Activated T-cell treated with anti-CD3 and anti-CD28 coated beads, Interleukin-2, amount 50 U/mL, for 48 hours (primary cell): ENCODE results near the gene TFRC.
"Not testable (repeated sequence)": the region's sequence is repeated elsewhere in the genome, so short reads cannot be mapped to it uniquely, and the experiment has no call there.

Experiments
- DNase-seq, 2 experiments: peaks; one replicate each; pipeline ENCODE4 v3.0.0-alpha.2; 2020

Gene TFRC

DNA sequence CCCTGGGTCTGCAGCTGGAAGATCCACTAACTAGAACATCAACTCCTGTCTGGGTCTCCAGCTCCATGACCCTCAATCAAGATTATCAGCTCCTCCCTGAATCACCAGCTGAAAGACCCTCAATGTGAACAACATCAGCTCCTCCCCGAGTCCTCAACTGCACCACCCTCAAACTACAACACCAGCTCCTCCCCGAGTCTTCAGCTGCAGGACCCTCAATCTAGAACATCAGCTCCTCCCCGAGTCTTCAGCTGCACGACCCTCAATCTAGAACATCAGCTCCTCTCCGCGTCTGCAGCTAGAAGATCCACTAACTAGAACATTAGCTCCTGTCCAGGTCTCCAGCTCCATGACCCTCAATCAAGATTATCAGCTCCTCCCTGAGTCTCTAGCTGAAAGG is 79.2 kb downstream of the TFRC start:
- DNase-seq: not testable (repeated sequence)

DNA sequence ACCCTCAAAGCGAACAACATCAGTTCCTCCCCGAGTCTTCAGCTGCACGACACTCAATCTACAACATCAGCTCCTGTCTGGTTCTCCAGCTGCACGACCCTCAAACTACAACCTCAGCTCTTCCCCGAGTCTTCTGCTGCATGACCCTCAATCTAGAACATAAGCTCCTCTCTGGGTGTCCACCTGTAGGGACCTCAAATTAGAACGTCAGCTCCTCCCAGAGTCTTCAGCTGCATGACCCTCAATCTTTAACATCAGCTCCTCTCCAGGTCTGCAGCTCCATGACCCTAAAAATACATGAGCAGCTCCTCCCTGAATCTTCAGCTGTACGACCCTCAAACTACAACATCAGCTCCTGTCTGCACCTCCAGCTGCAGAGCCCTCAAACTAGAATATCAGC is 80.7 kb downstream of the TFRC start:
- not testable (repeated sequence) for DNase-seq

DNA sequence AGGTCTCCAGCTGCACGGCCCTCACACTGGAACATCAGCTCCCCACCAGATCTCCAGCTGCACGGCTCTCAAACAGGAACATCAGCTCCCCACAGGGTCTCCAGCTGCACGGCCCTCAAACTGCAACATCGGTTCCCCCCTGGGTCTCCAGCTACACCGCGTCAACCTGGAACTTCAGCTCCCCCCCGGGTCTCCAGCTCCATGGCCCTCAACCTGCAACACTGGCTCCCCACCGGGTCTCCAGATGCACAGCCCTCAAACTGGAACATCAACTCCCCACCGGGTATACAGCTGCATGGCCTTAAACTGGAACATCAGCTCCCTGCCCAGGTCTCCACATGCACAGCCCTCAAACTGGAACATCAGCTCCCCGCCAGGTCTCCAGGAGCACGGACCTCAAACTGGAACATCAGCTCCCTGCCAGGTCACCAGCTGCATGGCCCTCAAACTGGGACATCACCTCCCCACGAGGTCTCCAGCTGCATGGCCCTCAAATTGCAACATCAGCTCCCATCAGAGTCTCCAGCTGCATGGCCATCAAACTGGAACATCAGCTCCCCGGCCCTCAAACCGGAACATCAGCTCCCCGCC is 81.4 kb downstream of the TFRC start:
- not testable (repeated sequence) for DNase-seq

DNA sequence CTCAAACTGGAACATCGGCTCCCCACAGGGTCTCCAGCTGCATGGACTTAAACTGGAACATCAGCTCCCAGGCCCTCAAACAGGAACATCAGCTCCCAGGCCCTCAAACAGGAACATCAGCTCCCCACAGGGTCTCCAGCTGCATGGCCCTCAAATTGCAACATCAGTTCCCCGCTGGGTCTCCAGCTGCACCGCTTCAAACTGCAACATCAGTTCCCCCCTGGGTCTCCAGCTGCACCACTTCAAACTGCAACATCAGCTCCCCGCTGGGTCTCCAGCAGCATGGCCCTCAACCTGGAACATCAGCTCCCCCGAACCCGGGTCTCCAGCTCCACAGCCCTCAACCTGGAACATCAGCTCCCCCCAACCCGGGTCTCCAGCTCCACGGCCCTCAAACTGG is 82.0 kb downstream of the TFRC start:
- no peak for DNase-seq
